Neural cell (in vitro differentiated cells): ENCODE measurements around the gene LMO2. TPM values are rescaled to one million over a fixed set of nuclear protein-coding genes. Genes with fewer than 3 reads are reported as not detected.

Experiments used
- H2AFZ ChIP-seq: fragments of 200-600, 300-800 bp; sonication (generic), shearing (Covaris generic); 2 replicates; pipeline ENCODE4 v1.6.0; 2014; ENCODE audit warnings: low read depth, mild to moderate bottlenecking, antibody characterized with exemption, low read length, moderate library complexity
- H3F3A ChIP-seq: fragments of 200-600 bp; shearing (Covaris generic); 2 replicates; pipeline ENCODE4 v1.6.1; 2016; ENCODE audit warnings: mild to moderate bottlenecking, moderate library complexity, mixed read lengths, antibody characterized with exemption, low read length; ENCODE audit not compliant: insufficient read depth, poor library complexity, severe bottlenecking
- H3K27ac ChIP-seq: fragments of 200-600, 300-800 bp; sonication (generic), shearing (Covaris generic); 2 replicates; pipeline ENCODE4 v1.5.1; 2014; ENCODE audit warnings: mild to moderate bottlenecking, low read length, moderate library complexity
- H3K27me3 ChIP-seq: fragments of 300-800, 200-600 bp; sonication (generic), shearing (Covaris generic); 2 replicates; pipeline ENCODE4 v1.6.0; 2014; ENCODE audit warnings: mild to moderate bottlenecking, low read depth, low read length, moderate library complexity; ENCODE audit not compliant: insufficient read depth
- H3K36me3 ChIP-seq: fragments of 300-800, 200-600 bp; sonication (generic), shearing (Covaris generic); 2 replicates; pipeline ENCODE4 v1.5.1; 2014; ENCODE audit warnings: mild to moderate bottlenecking, antibody characterized with exemption, low read length, moderate library complexity; ENCODE audit not compliant: insufficient read depth
- H3K4me2 ChIP-seq: fragments of 300-800, 200-600 bp; sonication (generic), shearing (Covaris generic); 2 replicates; pipeline ENCODE4 v1.6.0; 2014; ENCODE audit warnings: mild to moderate bottlenecking, low read length
- H3K4me3 ChIP-seq: fragments of 300-800, 200-600 bp; sonication (generic), shearing (Covaris generic); 2 replicates; pipeline ENCODE4 v1.5.1; 2014; ENCODE audit warnings: mild to moderate bottlenecking, low read length, moderate library complexity
- H3K79me2 ChIP-seq: fragments of 200-600 bp; shearing (Covaris generic); replicated peaks from 2 replicates; pipeline ENCODE4 v1.6.0; 2014; ENCODE audit warnings: mild to moderate bottlenecking, low read length, moderate library complexity; ENCODE audit not compliant: insufficient read depth
- H3K9ac ChIP-seq: fragments of 300-800, 200-600 bp; sonication (generic), shearing (Covaris generic); 2 replicates; pipeline ENCODE4 v1.6.1; 2016; ENCODE audit warnings: mild to moderate bottlenecking, low read length, mixed read lengths
- H3K9me2 ChIP-seq: fragments of 200-600 bp; shearing (Covaris generic); 2 replicates; pipeline ENCODE4 v1.6.1; 2016; ENCODE audit warnings: mild to moderate bottlenecking, low read length, mixed read lengths; ENCODE audit not compliant: insufficient read depth
- H3K9me3 ChIP-seq: fragments of 200-600, 300-800 bp; sonication (generic), shearing (Covaris generic); 2 replicates; pipeline ENCODE4 v1.6.1; 2016; ENCODE audit warnings: mild to moderate bottlenecking, mixed run types, low read length, moderate library complexity, mixed read lengths
- H4K20me1 ChIP-seq: fragments of 200-600 bp; shearing (Covaris generic); 2 replicates; pipeline ENCODE4 v1.6.1; 2016; ENCODE audit warnings: mild to moderate bottlenecking, mixed run types; ENCODE audit not compliant: insufficient read depth
- EP300 ChIP-seq: fragments of 450-650 bp; conservative IDR thresholded peaks from 2 replicates; pipeline ENCODE4 v1.6.1; 2014; ENCODE audit warnings: antibody characterized with exemption, mild to moderate bottlenecking, moderate library complexity; ENCODE audit not compliant: poor library complexity, severe bottlenecking
- EZH2 ChIP-seq: fragments of 200-600, 300-800 bp; shearing (Covaris generic), sonication (generic); IDR thresholded peaks from 2 replicates; pipeline ENCODE4 v1.6.1; 2014; ENCODE audit warnings: antibody characterized with exemption, low read length, borderline replicate concordance, mild to moderate bottlenecking; ENCODE audit not compliant: insufficient read depth, poor library complexity, severe bottlenecking
- MXI1 ChIP-seq: fragments of 450-650 bp; conservative IDR thresholded peaks from 2 replicates; pipeline ENCODE4 v1.6.1; 2014; ENCODE audit warnings: antibody characterized with exemption, mild to moderate bottlenecking; ENCODE audit not compliant: poor library complexity, severe bottlenecking
- POLR2AphosphoS5 ChIP-seq: IDR thresholded peaks from 2 replicates; pipeline ENCODE4 v1.6.1; 2012
- RAD21 ChIP-seq: fragments of 450-650 bp; conservative IDR thresholded peaks from 2 replicates; pipeline ENCODE4 v1.6.1; 2014; ENCODE audit warnings: antibody characterized with exemption, mild to moderate bottlenecking, moderate library complexity
- SMC3 ChIP-seq: fragments of 450-650 bp; conservative IDR thresholded peaks from 2 replicates; pipeline ENCODE4 v1.6.1; 2014; ENCODE audit warnings: antibody characterized with exemption, mild to moderate bottlenecking, moderate library complexity; ENCODE audit not compliant: poor library complexity
- TAF1 ChIP-seq: IDR thresholded peaks from 2 replicates; pipeline ENCODE4 v1.6.1; 2012; ENCODE audit warnings: low read depth
- polyA plus RNA-seq: library from polyadenylated mRNA; depleted of rRNA; stranded (reverse); fragments of >200 nt; gene quantifications from 2 replicates; pipeline ENCODE4 v1.2.3, GENCODE V29; 2014
- TF ChIP-seq, protein P1 (sequence below): IDR thresholded peaks from 2 replicates; pipeline ENCODE4 v1.6.1; 2012; ENCODE audit warnings: borderline replicate concordance
- TF ChIP-seq, protein P2 (sequence below): fragments of 450-650 bp; IDR thresholded peaks from 2 replicates; pipeline ENCODE4 v1.5.1; 2014; ENCODE audit warnings: antibody characterized with exemption, mild to moderate bottlenecking, moderate library complexity; ENCODE audit not compliant: poor library complexity, severe bottlenecking

Gene LMO2
- polyA plus RNA-seq, 1 donor from 2014 or later = 33.2 TPM

DNA sequence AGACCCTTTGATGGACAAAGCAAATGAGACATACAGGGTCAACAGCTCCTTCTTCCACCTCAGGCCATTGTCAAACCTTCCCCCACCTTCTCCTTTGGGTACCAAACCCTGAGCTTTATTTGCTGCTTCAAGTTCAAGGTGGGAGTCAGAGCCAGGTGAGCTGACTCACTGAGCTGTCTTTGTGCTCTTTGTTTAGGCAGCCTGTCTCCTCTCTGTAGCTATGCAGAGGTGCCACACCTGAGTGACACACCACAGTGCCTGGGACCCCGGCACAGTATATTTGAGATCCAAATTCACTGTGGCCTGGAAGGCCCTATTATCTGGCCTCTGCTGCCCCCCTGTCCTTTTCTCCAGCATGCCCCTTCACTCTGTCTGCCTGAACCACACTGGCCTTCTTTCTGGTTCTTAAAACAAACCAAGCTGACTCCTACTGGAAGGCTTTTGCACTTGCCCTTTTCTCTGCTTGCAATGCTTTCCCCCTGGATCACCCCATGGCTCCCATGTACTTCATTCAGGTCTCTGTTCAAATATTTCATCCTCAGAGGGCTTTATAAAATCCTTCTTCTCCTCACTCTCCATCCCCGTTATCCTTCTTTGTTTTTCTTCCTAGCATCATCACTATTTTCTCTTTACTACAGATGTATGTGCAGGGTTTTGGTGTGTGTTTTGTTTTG, 16.1 kb downstream of the LMO2 start:
- Histone ChIP-seq H3K4me2 (no peak overlapping the region), H3K4me3 (no peak overlapping the region)

DNA sequence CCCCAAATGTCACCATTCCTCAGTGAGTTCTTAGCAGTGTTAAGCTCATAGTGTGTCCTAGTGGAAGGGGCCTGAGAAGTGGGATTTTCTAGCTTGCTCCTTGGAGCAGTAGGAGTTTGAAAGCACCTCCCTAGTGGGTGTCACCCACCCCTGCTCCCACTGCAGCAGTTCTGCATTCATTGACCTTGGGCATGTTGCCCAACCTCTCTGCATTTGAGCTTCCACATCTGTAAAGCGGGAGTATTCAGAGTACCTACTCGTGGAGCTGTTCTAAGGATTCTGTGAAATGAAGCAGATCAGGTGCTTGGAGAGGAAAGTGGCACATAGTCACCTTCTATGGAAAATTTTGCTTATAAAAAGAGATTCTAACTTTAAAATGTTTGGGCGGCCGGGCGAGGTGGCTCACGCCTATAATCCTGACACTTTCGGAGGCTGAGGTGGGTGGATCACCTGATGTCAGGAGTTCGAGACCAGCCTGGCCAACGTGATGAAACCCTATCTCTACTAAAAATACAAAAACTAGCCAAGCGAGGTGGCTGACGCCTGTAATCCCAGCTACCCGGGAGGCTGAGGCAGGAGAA, 16.9 kb downstream of the LMO2 start:
- Histone ChIP-seq H3K9me2 (no peaks in the 10 kb centered on the region), H3K27me3 (no peaks in the 10 kb centered on the region), H4K20me1 (no peaks in the 10 kb centered on the region), H3F3A (no peaks in the 10 kb centered on the region), H3K4me2 (no peak overlapping the region), H3K27ac (no peak overlapping the region), H3K9me3 (no peaks in the 10 kb centered on the region), H2AFZ (no peak overlapping the region), H3K79me2 (no peaks in the 10 kb centered on the region), H3K4me3 (no peak overlapping the region), H3K36me3 (no peaks in the 10 kb centered on the region), H3K9ac (no peak overlapping the region)
- TF ChIP-seq, protein P1, sequence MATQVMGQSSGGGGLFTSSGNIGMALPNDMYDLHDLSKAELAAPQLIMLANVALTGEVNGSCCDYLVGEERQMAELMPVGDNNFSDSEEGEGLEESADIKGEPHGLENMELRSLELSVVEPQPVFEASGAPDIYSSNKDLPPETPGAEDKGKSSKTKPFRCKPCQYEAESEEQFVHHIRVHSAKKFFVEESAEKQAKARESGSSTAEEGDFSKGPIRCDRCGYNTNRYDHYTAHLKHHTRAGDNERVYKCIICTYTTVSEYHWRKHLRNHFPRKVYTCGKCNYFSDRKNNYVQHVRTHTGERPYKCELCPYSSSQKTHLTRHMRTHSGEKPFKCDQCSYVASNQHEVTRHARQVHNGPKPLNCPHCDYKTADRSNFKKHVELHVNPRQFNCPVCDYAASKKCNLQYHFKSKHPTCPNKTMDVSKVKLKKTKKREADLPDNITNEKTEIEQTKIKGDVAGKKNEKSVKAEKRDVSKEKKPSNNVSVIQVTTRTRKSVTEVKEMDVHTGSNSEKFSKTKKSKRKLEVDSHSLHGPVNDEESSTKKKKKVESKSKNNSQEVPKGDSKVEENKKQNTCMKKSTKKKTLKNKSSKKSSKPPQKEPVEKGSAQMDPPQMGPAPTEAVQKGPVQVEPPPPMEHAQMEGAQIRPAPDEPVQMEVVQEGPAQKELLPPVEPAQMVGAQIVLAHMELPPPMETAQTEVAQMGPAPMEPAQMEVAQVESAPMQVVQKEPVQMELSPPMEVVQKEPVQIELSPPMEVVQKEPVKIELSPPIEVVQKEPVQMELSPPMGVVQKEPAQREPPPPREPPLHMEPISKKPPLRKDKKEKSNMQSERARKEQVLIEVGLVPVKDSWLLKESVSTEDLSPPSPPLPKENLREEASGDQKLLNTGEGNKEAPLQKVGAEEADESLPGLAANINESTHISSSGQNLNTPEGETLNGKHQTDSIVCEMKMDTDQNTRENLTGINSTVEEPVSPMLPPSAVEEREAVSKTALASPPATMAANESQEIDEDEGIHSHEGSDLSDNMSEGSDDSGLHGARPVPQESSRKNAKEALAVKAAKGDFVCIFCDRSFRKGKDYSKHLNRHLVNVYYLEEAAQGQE = no peak
- no peak for TF ChIP-seq RAD21
- TF ChIP-seq, protein P2, sequence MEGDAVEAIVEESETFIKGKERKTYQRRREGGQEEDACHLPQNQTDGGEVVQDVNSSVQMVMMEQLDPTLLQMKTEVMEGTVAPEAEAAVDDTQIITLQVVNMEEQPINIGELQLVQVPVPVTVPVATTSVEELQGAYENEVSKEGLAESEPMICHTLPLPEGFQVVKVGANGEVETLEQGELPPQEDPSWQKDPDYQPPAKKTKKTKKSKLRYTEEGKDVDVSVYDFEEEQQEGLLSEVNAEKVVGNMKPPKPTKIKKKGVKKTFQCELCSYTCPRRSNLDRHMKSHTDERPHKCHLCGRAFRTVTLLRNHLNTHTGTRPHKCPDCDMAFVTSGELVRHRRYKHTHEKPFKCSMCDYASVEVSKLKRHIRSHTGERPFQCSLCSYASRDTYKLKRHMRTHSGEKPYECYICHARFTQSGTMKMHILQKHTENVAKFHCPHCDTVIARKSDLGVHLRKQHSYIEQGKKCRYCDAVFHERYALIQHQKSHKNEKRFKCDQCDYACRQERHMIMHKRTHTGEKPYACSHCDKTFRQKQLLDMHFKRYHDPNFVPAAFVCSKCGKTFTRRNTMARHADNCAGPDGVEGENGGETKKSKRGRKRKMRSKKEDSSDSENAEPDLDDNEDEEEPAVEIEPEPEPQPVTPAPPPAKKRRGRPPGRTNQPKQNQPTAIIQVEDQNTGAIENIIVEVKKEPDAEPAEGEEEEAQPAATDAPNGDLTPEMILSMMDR = no peak
- TF ChIP-seq SMC3 = no peak
- TF ChIP-seq POLR2AphosphoS5 = no peak
- no peak for TF ChIP-seq TAF1
- TF ChIP-seq MXI1 = no peak
- no peak for TF ChIP-seq EZH2
- no peak for TF ChIP-seq EP300

More for the DNA sequence above, 16.1 kb downstream of the LMO2 start:
- H3K9ac ChIP-seq = no peak overlapping the region
- no peak overlapping the region for H3K27ac ChIP-seq
- no peaks in the 10 kb centered on the region for H3F3A ChIP-seq
- no peaks in the 10 kb centered on the region for H4K20me1 ChIP-seq
- no peaks in the 10 kb centered on the region for H3K9me2 ChIP-seq
- no peak overlapping the region for H2AFZ ChIP-seq
- no peaks in the 10 kb centered on the region for H3K79me2 ChIP-seq
- TF ChIP-seq, protein P1 = no peak
- TF ChIP-seq MXI1 (no peak), EZH2 (no peak), TAF1 (no peak), EP300 (no peak), SMC3 (no peak)
- TF ChIP-seq, protein P2 = no peak
- H3K36me3 ChIP-seq = no peaks in the 10 kb centered on the region
- H3K9me3 ChIP-seq = no peaks in the 10 kb centered on the region
- H3K27me3 ChIP-seq = no peaks in the 10 kb centered on the region
